ENCODE results near the gene ARSB.

DNA sequence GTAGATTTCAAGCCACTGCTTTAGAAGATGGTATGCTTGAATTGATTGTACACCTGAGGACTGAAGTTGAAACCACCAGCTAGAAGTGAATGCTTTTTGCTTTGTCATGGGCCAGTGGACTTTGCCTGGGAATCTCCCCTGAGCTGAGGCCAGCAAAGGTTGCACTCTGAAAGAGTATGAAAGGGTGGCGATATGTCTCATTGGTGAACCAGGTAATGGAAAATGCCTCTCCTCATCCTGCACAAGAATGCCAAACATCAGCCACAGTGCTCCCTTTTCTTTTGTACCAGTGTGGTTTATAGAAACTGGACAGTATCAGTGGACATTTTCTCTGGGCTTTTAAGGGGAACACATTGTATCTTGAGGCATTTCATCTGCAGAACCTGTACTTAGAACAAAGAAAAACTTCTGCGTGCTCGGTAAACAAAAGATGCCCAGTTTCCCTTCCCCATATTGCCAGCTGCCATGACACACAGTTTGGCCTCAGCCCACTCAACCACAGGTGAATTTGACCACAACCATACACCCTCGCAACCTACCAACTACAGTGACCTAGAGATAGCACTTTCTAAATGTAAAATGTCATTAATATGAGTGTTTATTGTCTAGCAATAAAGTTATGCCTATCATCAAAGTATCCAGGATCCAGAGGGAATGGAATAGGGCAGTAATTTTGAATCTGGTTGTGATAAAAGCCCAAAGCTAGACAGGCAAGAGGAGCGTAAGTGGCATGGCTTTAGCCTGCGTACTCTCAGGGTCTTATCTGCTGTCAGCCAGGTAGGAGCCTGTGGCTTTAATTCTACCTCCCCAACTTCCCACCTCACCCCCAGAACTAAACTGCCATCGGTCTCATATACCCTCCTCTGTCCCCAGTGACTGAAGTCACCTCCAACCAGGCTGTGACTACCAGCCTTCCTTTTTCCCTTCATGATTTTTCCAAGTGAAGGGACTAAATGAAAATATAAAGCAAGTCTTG is 257.0 kb downstream of the ARSB start:
- no peak for TF ChIP-seq POLR2AphosphoS5 (IDR thresholded peaks at IDR 0.05)
- no peak for TF ChIP-seq POLR2A (IDR thresholded peaks at IDR 0.05)

Data from upper lobe of left lung (tissue), 4 donors.